Suppressor macrophage (primary cell): ENCODE measurements around the gene CDK5R2.

Experiments
- DNase-seq, 4 experiments: peaks; one replicate each; pipeline ENCODE4 v3.0.0-alpha.2; 2020 to 2022

Gene CDK5R2

DNA sequence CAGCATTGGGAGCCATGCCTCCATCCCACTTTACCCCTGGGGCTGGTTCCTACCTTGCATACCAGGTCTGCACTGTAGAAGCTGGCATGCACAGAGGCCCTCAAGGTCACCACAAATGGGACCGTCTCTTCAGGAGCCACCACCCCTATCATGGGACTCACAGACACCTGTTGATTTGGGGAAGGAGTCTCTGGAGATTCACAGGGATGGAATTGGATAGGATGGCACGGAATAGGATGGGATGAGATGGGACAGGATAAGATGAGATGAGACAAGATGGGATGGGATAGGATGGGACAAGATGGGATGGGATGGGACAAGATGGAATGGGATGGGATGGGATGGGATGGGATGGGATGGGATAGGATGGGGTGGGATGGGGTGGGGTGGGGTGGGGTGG is 49.8 kb downstream of the CDK5R2 start:
- DNase-seq = no peak

- DNase-seq = no peak
Measured at GRCh38 chr2:219010162-219010756, 50.8 kb downstream of the CDK5R2 start.

- DNase-seq = no peak
Measured at GRCh38 chr2:219010873-219011272, 51.4 kb downstream of the CDK5R2 start.
